ENCODE measurements around the gene OSBPL1A.

OSBPL1A gene

DNA sequence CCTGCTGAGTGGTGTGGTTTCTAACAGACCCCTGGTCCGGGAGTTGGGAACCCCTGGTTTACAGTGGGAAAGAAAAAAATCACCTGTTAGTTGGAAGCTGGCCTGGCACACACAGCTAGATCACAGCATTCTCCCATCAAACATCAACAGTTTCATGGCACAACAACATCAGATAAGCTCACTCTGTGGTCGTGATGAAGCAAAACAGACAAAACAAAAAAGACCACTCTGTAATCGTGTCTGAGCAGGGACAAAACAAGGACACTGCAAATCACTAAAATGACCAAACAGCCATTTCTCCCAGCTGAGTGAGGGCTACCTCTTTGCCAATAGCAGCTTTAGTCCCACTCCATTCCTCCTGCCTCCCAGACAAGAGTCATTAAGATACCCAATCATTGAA is 19.9 kb upstream of the OSBPL1A start:
- Histone ChIP-seq H3K4me1 (no peaks in the 10 kb centered on the region), H3K36me3 (replicated peaks) (no peaks in the 10 kb centered on the region), H3K9me3 (no peaks in the 10 kb centered on the region), H3K4me3 (no peak overlapping the region), H3K27me3 (ENCODE audit: low read depth) (no peaks in the 10 kb centered on the region)
- DNase-seq (ENCODE audit: low spot score in 2 of 2) = no peak
- in situ Hi-C loops (cut with MboI; ENCODE audit: low sequenced_read_pairs) = no loop called here

DNA sequence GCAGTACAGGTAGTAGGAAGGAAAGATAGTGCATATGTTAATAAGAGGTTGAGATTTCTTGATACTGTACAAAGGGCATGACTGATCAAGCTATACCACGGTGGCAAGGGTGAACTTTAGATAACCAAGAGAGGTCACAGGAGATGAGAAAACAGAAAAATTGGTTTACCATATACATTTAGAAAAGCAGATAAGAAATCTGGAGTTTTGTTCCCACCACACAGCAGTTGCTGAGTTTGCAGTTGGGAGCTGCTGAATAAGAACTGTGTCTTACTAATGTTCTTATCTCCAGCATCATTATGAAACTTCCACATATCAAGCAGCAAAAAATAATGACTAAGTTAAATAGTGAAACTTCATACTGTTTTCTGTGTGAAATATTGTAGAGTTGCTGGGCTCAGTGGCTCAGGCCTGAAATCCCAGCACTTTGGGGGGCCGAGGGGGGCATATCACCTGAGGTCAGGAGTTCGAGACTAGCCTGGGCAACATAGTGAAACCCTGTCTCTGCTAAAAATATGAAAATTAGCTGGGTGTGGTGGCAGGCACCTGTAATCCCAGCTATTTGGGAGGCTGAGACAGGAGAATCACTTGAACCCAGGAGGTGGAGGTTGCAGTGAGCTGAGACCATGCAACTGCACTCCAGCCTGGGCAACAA is 16.9 kb upstream of the OSBPL1A start:
- no peak for DNase-seq (ENCODE audit: low spot score in 2 of 2)
- in situ Hi-C loops (cut with MboI; ENCODE audit: low sequenced_read_pairs) = no loop called here
- no peaks in the 10 kb centered on the region for H3K36me3 ChIP-seq (replicated peaks)
- no peak overlapping the region for H3K4me3 ChIP-seq
- no peaks in the 10 kb centered on the region for H3K27me3 ChIP-seq (ENCODE audit: low read depth)
- H3K9me3 ChIP-seq = no peaks in the 10 kb centered on the region
- H3K4me1 ChIP-seq = peaks cover 7% of the 10 kb centered on the region

DNA sequence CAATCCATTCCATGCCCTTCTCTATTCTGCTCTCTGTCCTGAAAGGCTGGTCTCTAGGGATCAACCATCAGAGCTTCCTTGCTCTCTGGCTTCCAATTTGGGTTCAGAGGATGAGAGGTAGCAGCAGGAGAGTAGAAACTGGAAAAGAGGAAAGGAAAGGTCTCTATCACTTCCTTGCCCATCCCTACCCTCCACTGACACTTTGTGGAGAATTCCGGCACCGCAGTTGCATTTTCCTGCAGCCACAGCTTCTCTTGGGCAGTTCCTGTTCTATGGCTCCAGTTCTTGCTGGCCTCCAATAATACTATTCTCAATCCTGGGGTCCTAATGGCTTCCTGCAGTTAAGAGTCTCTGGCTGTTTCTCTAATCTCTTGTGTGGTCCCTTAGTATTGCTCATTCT is 15.5 kb upstream of the OSBPL1A start:
- Histone ChIP-seq H3K4me3 (no peak overlapping the region), H3K4me1 (peaks cover 9% of the 10 kb centered on the region), H3K27me3 (ENCODE audit: low read depth) (no peaks in the 10 kb centered on the region), H3K9me3 (no peaks in the 10 kb centered on the region), H3K36me3 (replicated peaks) (no peaks in the 10 kb centered on the region)
- in situ Hi-C loops (cut with MboI; ENCODE audit: low sequenced_read_pairs) = no loop called here
- peak in 1 of 2 experiments; percentile 24 for DNase-seq (ENCODE audit: low spot score in 2 of 2)

DNA sequence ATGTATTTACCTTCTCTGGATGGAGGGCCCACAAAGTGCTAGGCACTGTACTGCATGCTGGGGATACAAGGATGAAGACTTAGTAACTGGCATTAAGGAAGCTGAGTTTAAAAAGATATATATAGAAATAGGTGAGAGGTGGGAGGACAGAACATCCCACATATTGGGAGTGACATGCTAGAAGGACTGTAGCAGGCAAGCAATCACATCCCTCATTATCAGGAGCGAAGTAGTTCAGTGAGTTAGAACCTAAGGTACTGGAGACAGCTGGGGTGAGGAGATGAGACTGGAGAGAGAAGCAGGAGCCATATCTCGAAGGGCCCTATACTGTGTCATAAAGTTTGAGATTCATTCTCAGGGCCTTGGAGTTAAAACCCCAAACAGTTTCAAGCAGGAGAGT is 10.9 kb upstream of the OSBPL1A start:
- H3K9me3 ChIP-seq = no peaks in the 10 kb centered on the region

DNA sequence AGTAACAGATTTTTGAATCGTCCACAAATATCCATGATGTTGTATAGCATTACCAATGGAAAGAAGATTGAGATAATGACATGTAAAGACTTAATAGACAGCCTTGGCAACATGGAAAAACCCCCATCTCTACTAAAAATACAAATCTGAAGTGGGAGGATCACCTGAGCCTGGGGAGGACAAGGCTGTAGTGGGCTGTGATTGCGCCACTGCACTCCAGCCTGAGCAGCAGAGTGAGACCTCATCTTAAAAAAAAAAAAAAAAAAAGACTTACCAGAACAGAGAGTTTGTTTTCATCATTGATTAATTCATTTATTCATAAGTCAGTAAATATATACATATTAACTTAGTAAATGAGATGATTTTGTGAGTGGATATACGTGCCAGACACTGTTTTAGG is 7.0 kb upstream of the OSBPL1A start:
- no peaks in the 10 kb centered on the region for H3K36me3 ChIP-seq (replicated peaks)
- no peak overlapping the region for H3K4me3 ChIP-seq
- in situ Hi-C loops (cut with MboI; ENCODE audit: low sequenced_read_pairs) = no loop called here
- peaks cover 16% of the 10 kb centered on the region for H3K4me1 ChIP-seq
- H3K27me3 ChIP-seq (ENCODE audit: low read depth) = no peaks in the 10 kb centered on the region
- no peak for DNase-seq (ENCODE audit: low spot score in 2 of 2)
- no peaks in the 10 kb centered on the region for H3K9me3 ChIP-seq

More for the DNA sequence above, 10.9 kb upstream of the OSBPL1A start:
- H3K36me3 ChIP-seq (replicated peaks) = no peaks in the 10 kb centered on the region
- in situ Hi-C loops (cut with MboI; ENCODE audit: low sequenced_read_pairs) = no loop called here
- no peaks in the 10 kb centered on the region for H3K27me3 ChIP-seq (ENCODE audit: low read depth)
- no peak overlapping the region for H3K4me3 ChIP-seq
- no peak for DNase-seq (ENCODE audit: low spot score in 2 of 2)
- H3K4me1 ChIP-seq = peaks cover 9% of the 10 kb centered on the region

DNA sequence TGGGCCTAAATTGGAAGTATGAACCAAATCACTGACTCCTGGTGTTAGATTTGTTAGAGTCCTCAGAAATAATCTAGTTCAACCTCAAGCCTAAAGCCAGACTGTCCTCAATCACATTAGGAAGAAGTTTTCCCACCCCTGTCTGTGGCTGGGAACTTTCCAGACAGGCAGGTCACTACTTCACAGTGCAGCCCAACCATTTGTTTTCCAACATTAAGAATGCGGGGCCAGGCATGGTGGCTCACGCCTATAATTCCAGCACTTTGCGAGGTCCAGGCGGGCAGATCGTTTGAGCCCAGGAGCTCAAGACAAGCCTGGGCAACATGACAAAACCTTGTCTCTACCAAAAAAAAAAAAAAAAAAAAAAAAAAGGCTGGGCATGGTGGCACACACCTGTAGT is 5.5 kb upstream of the OSBPL1A start:
- Histone ChIP-seq H3K4me1 (peaks cover 22% of the 10 kb centered on the region), H3K27me3 (ENCODE audit: low read depth) (no peaks in the 10 kb centered on the region), H3K4me3 (no peak overlapping the region), H3K36me3 (replicated peaks) (no peaks in the 10 kb centered on the region), H3K9me3 (no peaks in the 10 kb centered on the region)
- DNase-seq (ENCODE audit: low spot score in 2 of 2) = no peak
- in situ Hi-C loops (cut with MboI; ENCODE audit: low sequenced_read_pairs) = no loop called here

DNA sequence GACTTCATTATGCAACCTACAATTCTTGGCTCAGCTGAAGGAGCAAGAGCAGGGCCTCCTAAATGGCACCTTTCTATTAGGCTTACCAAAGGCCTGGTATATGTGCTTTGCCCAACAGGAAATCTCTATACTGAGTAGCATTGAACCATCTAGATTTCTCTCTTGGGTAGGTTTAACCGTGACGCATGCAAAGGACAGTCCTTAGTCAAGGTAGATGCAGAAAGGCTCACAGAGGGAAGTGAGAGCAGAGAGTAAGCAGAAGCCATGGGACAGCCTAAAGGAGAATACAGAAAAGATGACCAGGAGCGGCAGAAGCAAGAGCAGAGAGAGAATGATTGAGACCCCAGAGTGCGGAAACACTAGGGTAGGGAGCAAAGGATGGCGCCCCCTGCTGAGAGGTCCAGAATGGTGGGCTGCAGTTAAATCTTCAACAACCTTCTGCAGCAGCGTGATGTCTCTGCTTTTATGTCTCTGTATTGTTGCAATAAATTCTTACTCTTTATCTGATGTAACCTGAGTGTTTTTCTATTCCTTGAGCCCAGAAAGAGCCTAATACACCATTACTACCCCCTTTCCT is 4.7 kb upstream of the OSBPL1A start:
- Histone ChIP-seq H3K4me1 (peaks cover 24% of the 10 kb centered on the region), H3K36me3 (replicated peaks) (no peaks in the 10 kb centered on the region), H3K4me3 (no peak overlapping the region), H3K27me3 (ENCODE audit: low read depth) (no peaks in the 10 kb centered on the region), H3K9me3 (no peaks in the 10 kb centered on the region)
- in situ Hi-C loops (cut with MboI; ENCODE audit: low sequenced_read_pairs) = no loop called here
- DNase-seq (ENCODE audit: low spot score in 2 of 2) = peak in 1 of 2 experiments; percentile 44

DNA sequence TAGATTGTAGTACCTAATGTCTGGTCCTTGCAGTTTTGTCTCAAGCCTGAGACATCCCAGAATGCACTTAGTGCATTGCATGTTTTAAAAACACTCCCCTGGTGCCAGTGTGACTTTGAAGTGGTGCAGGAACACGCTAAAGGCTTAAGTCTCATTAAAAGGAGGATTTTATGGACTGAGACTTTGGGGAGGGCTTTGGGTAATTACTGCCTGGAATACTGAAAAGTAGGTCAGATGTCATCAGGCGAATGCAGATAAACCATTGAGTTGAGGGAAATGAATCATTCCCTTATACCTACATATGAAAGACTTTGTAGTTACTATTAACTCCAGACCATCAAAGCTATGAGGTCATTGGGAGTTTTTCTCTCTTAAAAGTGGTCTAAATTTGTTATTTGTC is 3.0 kb upstream of the OSBPL1A start:
- in situ Hi-C loops (cut with MboI; ENCODE audit: low sequenced_read_pairs) = no loop called here
- Histone ChIP-seq H3K9me3 (no peaks in the 10 kb centered on the region), H3K27me3 (ENCODE audit: low read depth) (no peaks in the 10 kb centered on the region), H3K4me3 (no peak overlapping the region), H3K36me3 (replicated peaks) (no peaks in the 10 kb centered on the region), H3K4me1 (peaks cover 27% of the 10 kb centered on the region)
- DNase-seq (ENCODE audit: low spot score in 2 of 2) = peak; percentile 42 to 51

DNA sequence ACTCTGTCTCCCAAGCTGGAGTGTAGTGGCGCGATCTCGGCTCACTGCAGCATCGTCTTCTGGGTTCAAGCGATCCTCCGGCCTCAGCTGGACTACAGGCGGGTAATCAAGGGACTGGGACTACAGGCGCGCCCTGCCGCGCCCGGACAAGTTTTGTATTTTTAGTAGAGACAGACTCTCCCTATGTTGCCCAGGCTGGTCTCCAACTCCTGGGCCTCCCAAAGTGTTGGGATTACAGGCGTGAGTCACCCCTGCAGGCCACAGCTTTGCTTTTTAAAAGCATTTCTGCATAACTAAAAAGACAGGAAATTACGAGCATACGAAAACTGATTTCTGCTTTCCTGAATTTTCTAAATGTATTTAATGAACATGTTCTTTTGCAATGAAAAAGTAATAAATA is 916 bp upstream of the OSBPL1A start:
- Histone ChIP-seq H3K9me3 (no peaks in the 10 kb centered on the region), H3K4me3 (peak overlapping the region; percentile 59), H3K36me3 (replicated peaks) (no peaks in the 10 kb centered on the region), H3K27me3 (ENCODE audit: low read depth) (no peaks in the 10 kb centered on the region), H3K4me1 (peaks cover 31% of the 10 kb centered on the region)
- peak; percentile 36 to 67 for DNase-seq (ENCODE audit: low spot score in 2 of 2)
- in situ Hi-C loops (cut with MboI; ENCODE audit: low sequenced_read_pairs) = no loop called here

DNA sequence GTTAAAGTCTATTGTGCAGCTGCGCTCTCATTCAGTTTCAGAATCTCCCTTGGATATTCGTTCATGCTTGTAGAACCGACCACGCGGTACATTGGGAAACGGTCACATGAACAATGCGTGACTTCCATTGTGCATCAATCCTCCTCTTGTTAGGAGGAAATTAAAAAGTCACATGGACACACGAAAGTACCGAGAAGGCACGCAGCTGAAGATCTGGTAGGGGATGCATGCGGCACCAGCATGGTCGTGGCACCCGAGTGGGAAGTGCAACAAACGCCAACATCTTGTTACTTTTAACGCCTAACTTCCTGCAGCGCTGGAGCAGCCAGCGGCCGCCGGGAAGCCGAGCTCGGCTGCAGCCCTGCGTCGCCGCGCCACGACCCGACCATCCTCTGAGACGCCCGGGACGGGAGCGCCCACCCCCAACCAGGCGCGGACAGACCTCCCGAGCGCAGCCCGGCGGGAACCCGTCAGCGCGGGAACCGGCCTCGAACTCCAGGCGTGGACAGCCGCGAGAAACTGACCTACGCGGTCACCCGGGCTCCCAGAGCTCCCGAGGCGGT is 412 bp downstream of the OSBPL1A start:
- Histone ChIP-seq H3K9me3 (no peaks in the 10 kb centered on the region), H3K36me3 (replicated peaks) (no peaks in the 10 kb centered on the region), H3K4me3 (peak overlapping the region; percentile 59), H3K27me3 (ENCODE audit: low read depth) (no peaks in the 10 kb centered on the region), H3K4me1 (peaks cover 31% of the 10 kb centered on the region)
- peak; percentile 78 to 95 for DNase-seq (ENCODE audit: low spot score in 2 of 2)
- in situ Hi-C loops (cut with MboI; ENCODE audit: low sequenced_read_pairs) = no loop called here

DNA sequence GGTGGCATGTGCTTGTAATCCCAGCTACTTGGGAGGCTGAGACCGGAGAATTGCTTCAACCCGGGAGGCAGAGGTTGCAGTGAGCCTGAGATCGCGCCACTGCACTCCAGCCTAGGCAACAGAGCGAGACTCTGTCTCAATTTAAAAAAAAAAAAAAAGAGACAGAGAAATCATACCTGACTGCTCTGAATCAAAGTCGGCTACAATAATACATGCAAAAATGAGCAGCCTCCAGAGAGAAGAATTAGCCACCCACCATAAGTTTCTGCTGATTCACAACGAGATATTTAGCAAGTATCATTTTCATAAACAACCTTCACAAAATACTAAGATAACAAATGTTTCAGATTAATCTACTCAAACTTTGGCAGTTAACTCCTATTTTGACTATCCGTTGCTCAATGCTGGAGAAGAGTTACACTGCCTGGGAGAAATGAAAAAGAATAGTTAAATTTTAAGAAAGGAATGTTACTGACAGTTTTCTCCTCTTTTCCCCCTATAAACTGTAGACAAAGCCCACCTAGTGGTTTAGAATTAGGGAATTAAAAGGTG is 1.5 kb downstream of the OSBPL1A start:
- H3K36me3 ChIP-seq (replicated peaks) = no peaks in the 10 kb centered on the region
- H3K9me3 ChIP-seq = no peaks in the 10 kb centered on the region
- H3K4me1 ChIP-seq = peaks cover 30% of the 10 kb centered on the region
- H3K27me3 ChIP-seq (ENCODE audit: low read depth) = no peaks in the 10 kb centered on the region
- in situ Hi-C loops (cut with MboI; ENCODE audit: low sequenced_read_pairs) = no loop called here
- no peak for DNase-seq (ENCODE audit: low spot score in 2 of 2)
- peak overlapping the region; percentile 59 for H3K4me3 ChIP-seq

DNA sequence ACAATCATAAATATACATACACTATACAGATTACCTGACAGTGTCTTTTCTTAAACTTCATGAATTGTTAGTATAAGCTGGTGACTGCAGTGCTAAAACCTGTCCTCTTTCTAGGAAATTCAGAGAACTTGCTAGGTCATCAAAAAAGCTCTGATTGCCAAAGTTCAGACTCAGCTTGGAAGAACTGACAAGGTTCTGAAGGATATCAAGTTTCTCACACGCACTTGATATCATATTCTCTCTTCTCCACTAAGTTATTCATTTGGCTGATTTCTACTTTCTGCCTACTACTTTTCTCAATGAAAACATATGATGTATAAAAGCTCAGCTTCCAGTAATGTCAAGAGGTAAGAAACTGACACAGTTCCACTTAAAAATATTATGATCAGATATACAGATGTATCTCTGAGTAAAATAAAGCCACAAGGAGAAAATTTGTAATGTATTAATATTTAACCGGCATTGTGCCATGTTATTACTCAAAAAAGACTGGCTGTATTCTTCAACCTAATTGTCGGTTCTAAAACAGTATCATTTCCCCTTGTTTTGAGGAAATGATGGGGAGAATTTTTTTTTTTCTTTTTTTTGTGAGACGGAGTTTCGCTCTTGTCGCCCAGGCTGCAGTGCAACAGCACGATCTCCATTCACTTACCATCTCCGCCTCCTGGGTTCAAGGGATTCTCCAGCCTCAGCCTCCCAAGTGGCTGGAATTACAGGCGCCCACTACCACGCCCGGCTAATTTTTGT is 2.4 kb downstream of the OSBPL1A start:
- in situ Hi-C loops (cut with MboI; ENCODE audit: low sequenced_read_pairs) = no loop called here
- no peaks in the 10 kb centered on the region for H3K27me3 ChIP-seq (ENCODE audit: low read depth)
- no peaks in the 10 kb centered on the region for H3K36me3 ChIP-seq (replicated peaks)
- no peak overlapping the region for H3K4me3 ChIP-seq
- peak in 1 of 2 experiments; percentile 1 for DNase-seq (ENCODE audit: low spot score in 2 of 2)
- no peaks in the 10 kb centered on the region for H3K9me3 ChIP-seq
- peaks cover 21% of the 10 kb centered on the region for H3K4me1 ChIP-seq

DNA sequence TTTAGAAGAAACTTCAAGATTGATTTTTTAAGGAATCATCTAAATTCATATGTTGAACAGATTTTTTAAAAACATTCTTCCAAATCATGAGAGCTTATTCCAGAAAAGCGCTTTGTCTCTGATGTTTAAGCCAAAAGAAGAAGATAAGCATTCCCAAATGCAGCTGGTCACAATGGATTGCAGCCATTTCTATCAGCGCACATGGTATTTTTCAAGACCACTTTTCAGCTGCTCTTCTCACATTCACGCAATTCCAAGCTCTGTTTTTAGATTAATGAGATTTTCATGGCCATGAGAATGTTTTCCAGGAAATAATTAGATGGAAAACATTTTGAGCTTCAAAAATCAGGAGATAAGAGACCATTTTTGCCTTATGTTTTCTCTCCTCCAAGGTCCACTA is 8.7 kb downstream of the OSBPL1A start:
- Histone ChIP-seq H3K4me3 (no peak overlapping the region), H3K4me1 (no peaks in the 10 kb centered on the region), H3K27me3 (ENCODE audit: low read depth) (no peaks in the 10 kb centered on the region), H3K9me3 (no peaks in the 10 kb centered on the region), H3K36me3 (replicated peaks) (no peaks in the 10 kb centered on the region)
- in situ Hi-C loops (cut with MboI; ENCODE audit: low sequenced_read_pairs) = no loop called here
- DNase-seq (ENCODE audit: low spot score in 2 of 2) = no peak

DNA sequence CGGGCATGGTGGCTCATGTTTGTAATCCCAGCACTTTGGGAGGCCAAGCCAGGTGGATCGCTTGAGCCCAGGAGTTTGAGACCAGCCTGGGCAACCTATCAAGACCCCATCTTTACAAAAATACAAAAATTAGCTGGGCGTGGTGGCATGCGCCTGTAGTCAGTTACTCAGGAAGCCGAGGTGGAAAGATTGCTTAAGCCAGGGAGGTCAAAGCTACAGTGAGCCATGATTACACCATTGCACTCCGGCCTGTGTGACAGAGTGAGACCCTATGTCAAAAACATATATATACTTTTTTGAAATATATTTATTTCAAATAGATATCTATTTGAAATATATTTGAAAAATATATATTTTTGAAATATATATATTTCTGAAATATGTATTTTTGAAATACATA is 10.9 kb downstream of the OSBPL1A start:
- no peaks in the 10 kb centered on the region for H3K4me1 ChIP-seq
- H3K36me3 ChIP-seq (replicated peaks) = no peaks in the 10 kb centered on the region
- no peaks in the 10 kb centered on the region for H3K9me3 ChIP-seq
- H3K4me3 ChIP-seq = no peak overlapping the region
- in situ Hi-C loops (cut with MboI; ENCODE audit: low sequenced_read_pairs) = no loop called here
- no peaks in the 10 kb centered on the region for H3K27me3 ChIP-seq (ENCODE audit: low read depth)
- no peak for DNase-seq (ENCODE audit: low spot score in 2 of 2)
